GM23338 (cell line): Measurements from ENCODE around the gene GBX1. TPM values are rescaled to one million over a fixed set of nuclear protein-coding genes. Genes with fewer than 3 reads are reported as not detected.

Source experiments
- ATAC-seq: fragments of 200-7000 bp; cut with Tn5 transposase; 3 replicates; pipeline ENCODE4 v1.9.1; 2020
- DNase-seq: peaks from one replicate; pipeline ENCODE4 v3.0.0-alpha.2; 2015; ENCODE audit warnings: low spot score
- H2AFZ ChIP-seq: fragments of 200-600 bp; sonication (generic); 2 replicates; pipeline ENCODE4 v1.8.0; 2016; ENCODE audit warnings: antibody characterized with exemption, mild to moderate bottlenecking, moderate library complexity
- H3F3A ChIP-seq: fragments of 200-600 bp; sonication (generic); replicated peaks from 2 replicates; pipeline ENCODE4 v1.8.0; 2017; ENCODE audit warnings: antibody characterized with exemption, mixed run types, low read depth
- H3K27ac ChIP-seq: fragments of 200-600 bp; sonication (generic); 2 replicates; pipeline ENCODE4 v1.6.1; 2016; ENCODE audit warnings: low read depth
- H3K27me3 ChIP-seq: fragments of 200-600 bp; sonication (generic); 2 replicates; pipeline ENCODE4 v1.8.0; 2016; ENCODE audit warnings: mild to moderate bottlenecking, mixed run types, moderate library complexity; ENCODE audit not compliant: insufficient read depth
- H3K36me3 ChIP-seq: fragments of 200-600 bp; sonication (generic); 2 replicates; pipeline ENCODE4 v1.8.0; 2016; ENCODE audit warnings: mild to moderate bottlenecking; ENCODE audit not compliant: insufficient read depth
- H3K4me1 ChIP-seq: fragments of 200-600 bp; sonication (generic); 2 replicates; pipeline ENCODE4 v1.8.0; 2016; ENCODE audit warnings: mild to moderate bottlenecking, moderate library complexity; ENCODE audit not compliant: insufficient read depth
- H3K4me2 ChIP-seq: fragments of 200-600 bp; sonication (generic); 2 replicates; pipeline ENCODE4 v1.7.1; 2017; ENCODE audit warnings: mixed run types
- H3K4me3 ChIP-seq: fragments of 200-600 bp; sonication (generic); 2 replicates; pipeline ENCODE4 v1.6.1; 2016; ENCODE audit warnings: mixed run types
- H3K79me2 ChIP-seq: fragments of 200-600 bp; sonication (generic); replicated peaks from 2 replicates; pipeline ENCODE4 v1.8.0; 2017; ENCODE audit warnings: mild to moderate bottlenecking; ENCODE audit not compliant: insufficient read depth
- H3K9me2 ChIP-seq: fragments of 200-600 bp; sonication (generic); 2 replicates; pipeline ENCODE4 v1.8.0; 2017; ENCODE audit not compliant: insufficient read depth
- H4K20me1 ChIP-seq: fragments of 200-600 bp; sonication (generic); replicated peaks from 2 replicates; pipeline ENCODE4 v1.8.0; 2017; ENCODE audit warnings: mild to moderate bottlenecking; ENCODE audit not compliant: insufficient read depth
- H3K27ac Mint-ChIP-seq: 2 replicates; pipeline ENCODE4 v1.8.0; 2020; ENCODE audit warnings: inconsistent platforms, mild to moderate bottlenecking, moderate library complexity, mixed read lengths
- H3K27me3 Mint-ChIP-seq: 3 replicates; pipeline ENCODE4 v1.8.0; 2022; ENCODE audit warnings: low read depth, mild to moderate bottlenecking, moderate library complexity, mixed read lengths, inconsistent platforms; ENCODE audit not compliant: insufficient read depth, poor library complexity
- H3K36me3 Mint-ChIP-seq: 3 replicates; pipeline ENCODE4 v1.8.0; 2021; ENCODE audit warnings: low read depth, mild to moderate bottlenecking, inconsistent platforms, moderate library complexity, mixed read lengths
- H3K4me1 Mint-ChIP-seq: 3 replicates; pipeline ENCODE4 v1.8.0; 2020; ENCODE audit warnings: mild to moderate bottlenecking, inconsistent platforms, mixed read lengths
- H3K4me3 Mint-ChIP-seq: 3 replicates; pipeline ENCODE4 v1.8.0; 2021; ENCODE audit warnings: moderate library complexity, mild to moderate bottlenecking, inconsistent platforms, mixed read lengths
- H3K9me3 Mint-ChIP-seq: 3 replicates; pipeline ENCODE4 v1.8.0; 2020; ENCODE audit warnings: moderate library complexity, mild to moderate bottlenecking, inconsistent platforms, mixed read lengths
- CREB1 ChIP-seq: fragments of 250-450 bp; sonication (Bioruptor Pico); IDR thresholded peaks from 2 replicates; pipeline ENCODE4 v1.5.0; 2020; ENCODE audit warnings: low read depth, mild to moderate bottlenecking, moderate library complexity
- CTCF ChIP-seq, 2 experiments: fragments of 200-600 bp in 1 of 2; sonication (generic) in 1 of 2; conservative IDR thresholded peaks; 2 replicates each; pipeline versions ENCODE4 v1.5.1 to v1.6.1; 2016 to 2017; ENCODE audit warnings: antibody characterized with exemption in 2 of 2, low read depth in 2 of 2, mild to moderate bottlenecking in 2 of 2, moderate library complexity in 1 of 2
- ETS1 ChIP-seq: IDR thresholded peaks from 2 replicates; pipeline ENCODE4 v1.6.1; 2016; ENCODE audit warnings: antibody characterized with exemption
- EZH2 ChIP-seq: fragments of 200-600 bp; sonication (generic); IDR thresholded peaks from one replicate; pipeline ENCODE4 v1.8.0; 2017; ENCODE audit warnings: antibody characterized with exemption, mild to moderate bottlenecking, low read depth; ENCODE audit not compliant: unreplicated experiment
- EZH2phosphoT487 ChIP-seq: fragments of 200-600 bp; sonication (generic); IDR thresholded peaks from one replicate; pipeline ENCODE4 v1.8.1; 2018; ENCODE audit warnings: antibody characterized with exemption; ENCODE audit not compliant: unreplicated experiment
- JUNB ChIP-seq: IDR thresholded peaks from one replicate; pipeline ENCODE4 v1.6.1; 2016; ENCODE audit warnings: antibody characterized with exemption; ENCODE audit not compliant: unreplicated experiment
- NANOG ChIP-seq: IDR thresholded peaks from 2 replicates; pipeline ENCODE4 v1.6.1; 2016; ENCODE audit warnings: antibody characterized with exemption, borderline replicate concordance
- POLR2AphosphoS5 ChIP-seq: IDR thresholded peaks from 2 replicates; pipeline ENCODE4 v1.6.1; 2016; ENCODE audit warnings: antibody characterized with exemption, low read depth
- REST ChIP-seq: IDR thresholded peaks from one replicate; pipeline ENCODE4 v1.6.1; 2018; ENCODE audit warnings: antibody characterized with exemption; ENCODE audit not compliant: unreplicated experiment
- ZNF331 ChIP-seq: fragments of 250-450 bp; sonication (Bioruptor Pico); IDR thresholded peaks from 2 replicates; pipeline ENCODE4 v1.5.0; 2020; ENCODE audit warnings: low read depth, mild to moderate bottlenecking, moderate library complexity
- ZNF462 ChIP-seq: fragments of 250-450 bp; sonication (Bioruptor Pico); IDR thresholded peaks from 2 replicates; pipeline ENCODE4 v1.5.0; 2020; ENCODE audit warnings: mild to moderate bottlenecking, moderate library complexity
- polyA plus RNA-seq: library from polyadenylated mRNA; unstranded; fragments of >200 nt; fragmentation: Nextera tagmentation; extraction: Ambion mirVana; gene quantifications from 2 replicates; pipeline ENCODE4 v1.2.1, GENCODE V29; 2016
- total RNA-seq: library from RNA; depleted of rRNA; stranded (reverse); fragments of >200 nt; shearing (Covaris generic); gene quantifications from 2 replicates; pipeline ENCODE4 v1.2.3, GENCODE V29; 2014

The GBX1 gene
- total and polyA plus RNA-seq, 2 experiments from 2014 or later: 0.24 TPM; not detected in 1

- no peak overlapping the region for H3K4me3 Mint-ChIP-seq
- TF ChIP-seq ZNF462: no peak
- TF ChIP-seq CREB1 (CRISPR knock-in tag): no peak
- no peak for TF ChIP-seq EZH2phosphoT487
- TF ChIP-seq EZH2: no peak
- TF ChIP-seq REST: no peak
- no peak for TF ChIP-seq CTCF (conservative IDR thresholded peaks at IDR 0.05; ENCODE audit: low read depth in 2 of 2)
- TF ChIP-seq JUNB: no peak
- TF ChIP-seq NANOG: no peak
- TF ChIP-seq POLR2AphosphoS5: no peak
- TF ChIP-seq ZNF331: no peak
- no peak for TF ChIP-seq ETS1
Measured at GRCh38 chr7:151173386-151174245, 6.1 kb upstream of the GBX1 start.

More at GRCh38 chr7:151173386-151174245, 6.1 kb upstream of the GBX1 start:
- no peak for ATAC-seq
- DNase-seq: no peak
- no peak overlapping the region for H3K27ac Mint-ChIP-seq
- Histone ChIP-seq H3K4me3 (no peak overlapping the region), H3K79me2 (no peaks in the 10 kb centered on the region), H4K20me1 (peaks cover 5% of the 10 kb centered on the region; the same call in 1 of the 2 replicates), H3F3A (peaks cover 8% of the 10 kb centered on the region; the same call in 1 of the 2 replicates), H3K27ac (no peak overlapping the region), H2AFZ (no peak overlapping the region), H3K9me2 (0 out of 2 replicates have a peak, but pooled peaks cover 5% of the 10 kb centered on the region), H3K4me2 (no peak overlapping the region), H3K27me3 (peaks cover 75% of the 10 kb centered on the region), H3K4me1 (peaks cover 3% of the 10 kb centered on the region; the same call in 1 of the 2 replicates), H3K36me3 (no peaks in the 10 kb centered on the region)
- H3K4me1 Mint-ChIP-seq: peaks cover 18% of the 10 kb centered on the region; the same call in 2 of the 3 replicates
- peaks cover 13% of the 10 kb centered on the region; the same call in 2 of the 3 replicates for H3K36me3 Mint-ChIP-seq
- H3K27me3 Mint-ChIP-seq: peaks cover 63% of the 10 kb centered on the region
- H3K9me3 Mint-ChIP-seq: peaks cover 26% of the 10 kb centered on the region
